ENCODE measurements around the gene AKNA. TPM values are rescaled to one million over a fixed set of nuclear protein-coding genes. Genes with fewer than 3 reads are reported as not detected.
A peak's percentile ranks its signal among the peaks of the same experiment; 100 is the strongest.

Gene AKNA
- total and polyA plus RNA-seq, 7 donors = 9.9 to 81.6 (median 16.9) TPM

DNA sequence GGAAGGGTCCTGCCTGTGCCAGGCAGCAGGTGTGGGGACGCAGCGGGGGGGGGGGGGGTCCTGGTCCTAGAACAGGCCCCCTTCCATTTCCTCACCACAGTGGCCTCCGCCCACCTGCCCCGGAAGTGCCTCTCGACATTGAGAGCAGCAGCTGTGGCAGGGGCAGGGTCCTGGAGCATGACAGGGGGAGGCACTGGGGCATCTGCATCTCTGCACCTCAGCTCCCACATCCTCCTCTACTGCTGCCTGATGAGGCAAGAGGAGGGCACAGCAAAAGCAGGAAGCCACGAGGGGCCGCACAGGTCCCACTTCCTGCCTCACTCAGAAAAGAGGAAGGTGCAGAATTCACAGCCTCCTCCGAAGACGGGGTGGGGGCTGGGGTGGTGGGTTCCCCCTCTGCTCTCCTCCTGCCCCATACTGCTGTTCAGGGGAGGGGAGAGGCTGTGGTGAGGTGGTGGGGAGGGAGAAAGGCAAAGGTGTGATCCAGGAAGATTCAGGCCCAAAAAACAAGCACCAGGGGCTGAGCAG is 14.8 kb downstream of the AKNA start:
- DNase-seq = peak; percentile 81
- no peaks in the 10 kb centered on the region for H3K27me3 ChIP-seq
- intact Hi-C loops (cut with DNase I) = no loop called here
- no peak overlapping the region for H3K4me3 ChIP-seq
- TF ChIP-seq POLR2AphosphoS5 (IDR thresholded peaks at IDR 0.05) = peak in 1 of 4 donors; percentile 12
- no peak for TF ChIP-seq EP300 (IDR thresholded peaks at IDR 0.05)
- peak overlapping the region; percentile 27 to 56 (median 34) for H3K27ac ChIP-seq
- H3K4me1 ChIP-seq = peaks cover 0 to 26% (median 12%) of the 10 kb centered on the region in 4 donors
- H3K36me3 ChIP-seq = peaks cover 15 to 50% (median 20%) of the 10 kb centered on the region in 4 donors
- H3K9me3 ChIP-seq = no peaks in the 10 kb centered on the region
- 40 to 74% methylated on average over 9 of the region's 9 CpGs for WGBS, 2 donors

DNA sequence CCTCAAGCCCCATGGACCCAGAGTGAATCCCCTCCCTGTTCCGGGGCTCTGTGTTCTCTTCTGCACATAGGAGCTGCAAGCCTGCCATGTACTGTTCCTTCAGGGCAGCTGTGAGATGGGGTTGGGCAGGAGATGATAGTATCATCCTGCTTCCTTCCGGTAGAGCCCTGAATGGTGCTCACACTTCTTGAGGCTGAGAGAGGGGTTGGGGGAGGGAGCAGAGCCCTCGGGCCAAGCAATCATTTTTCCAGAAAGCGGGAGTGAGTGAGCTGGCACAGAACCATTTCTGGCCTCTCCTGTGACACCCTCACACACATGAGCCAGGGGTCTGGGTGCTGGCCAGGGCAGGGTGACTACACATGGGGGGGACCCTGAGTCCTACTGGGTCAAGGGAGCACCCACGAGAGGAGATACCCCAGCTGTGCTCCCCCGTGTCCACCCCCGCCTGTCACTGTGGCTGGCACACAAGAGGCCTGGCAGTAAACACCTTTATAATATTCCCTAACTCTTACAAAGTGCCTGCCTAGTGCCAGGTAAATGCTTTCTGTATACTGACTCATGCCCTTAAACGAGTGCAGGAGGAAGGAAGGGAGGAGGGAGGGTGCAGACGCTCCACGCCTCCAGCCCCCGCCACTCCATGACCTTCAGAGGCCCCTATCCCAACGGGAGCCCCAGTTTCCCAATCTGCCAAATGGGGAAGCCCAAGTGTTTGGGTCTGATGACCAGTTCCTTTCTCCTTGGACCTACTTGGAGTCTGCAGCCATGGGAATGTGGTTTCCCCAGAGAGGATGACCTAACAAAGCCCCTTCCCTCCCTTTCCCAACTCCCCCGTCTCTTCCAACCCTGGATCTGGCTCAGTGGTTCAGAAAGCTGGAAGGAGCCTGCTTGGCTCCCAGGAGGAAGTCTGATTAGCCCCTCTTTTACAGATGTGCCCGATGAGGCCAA is 15.5 kb downstream of the AKNA start:
- Histone ChIP-seq H3K36me3 (peaks cover 14 to 52% (median 20%) of the 10 kb centered on the region in 4 donors), H3K9me3 (no peaks in the 10 kb centered on the region), H3K4me1 (peaks cover 0 to 26% (median 12%) of the 10 kb centered on the region in 4 donors), H3K4me3 (no peak overlapping the region), H3K27ac (peak overlapping the region; percentile 27 to 56 (median 34)), H3K27me3 (no peaks in the 10 kb centered on the region)
- peak; percentile 65 for DNase-seq
- TF ChIP-seq, protein P1, sequence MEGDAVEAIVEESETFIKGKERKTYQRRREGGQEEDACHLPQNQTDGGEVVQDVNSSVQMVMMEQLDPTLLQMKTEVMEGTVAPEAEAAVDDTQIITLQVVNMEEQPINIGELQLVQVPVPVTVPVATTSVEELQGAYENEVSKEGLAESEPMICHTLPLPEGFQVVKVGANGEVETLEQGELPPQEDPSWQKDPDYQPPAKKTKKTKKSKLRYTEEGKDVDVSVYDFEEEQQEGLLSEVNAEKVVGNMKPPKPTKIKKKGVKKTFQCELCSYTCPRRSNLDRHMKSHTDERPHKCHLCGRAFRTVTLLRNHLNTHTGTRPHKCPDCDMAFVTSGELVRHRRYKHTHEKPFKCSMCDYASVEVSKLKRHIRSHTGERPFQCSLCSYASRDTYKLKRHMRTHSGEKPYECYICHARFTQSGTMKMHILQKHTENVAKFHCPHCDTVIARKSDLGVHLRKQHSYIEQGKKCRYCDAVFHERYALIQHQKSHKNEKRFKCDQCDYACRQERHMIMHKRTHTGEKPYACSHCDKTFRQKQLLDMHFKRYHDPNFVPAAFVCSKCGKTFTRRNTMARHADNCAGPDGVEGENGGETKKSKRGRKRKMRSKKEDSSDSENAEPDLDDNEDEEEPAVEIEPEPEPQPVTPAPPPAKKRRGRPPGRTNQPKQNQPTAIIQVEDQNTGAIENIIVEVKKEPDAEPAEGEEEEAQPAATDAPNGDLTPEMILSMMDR (IDR thresholded peaks at IDR 0.05) = no peak
- WGBS, 2 donors = 33 to 70% methylated on average over 14 of the region's 14 CpGs
- intact Hi-C loops (cut with DNase I) = no loop called here

DNA sequence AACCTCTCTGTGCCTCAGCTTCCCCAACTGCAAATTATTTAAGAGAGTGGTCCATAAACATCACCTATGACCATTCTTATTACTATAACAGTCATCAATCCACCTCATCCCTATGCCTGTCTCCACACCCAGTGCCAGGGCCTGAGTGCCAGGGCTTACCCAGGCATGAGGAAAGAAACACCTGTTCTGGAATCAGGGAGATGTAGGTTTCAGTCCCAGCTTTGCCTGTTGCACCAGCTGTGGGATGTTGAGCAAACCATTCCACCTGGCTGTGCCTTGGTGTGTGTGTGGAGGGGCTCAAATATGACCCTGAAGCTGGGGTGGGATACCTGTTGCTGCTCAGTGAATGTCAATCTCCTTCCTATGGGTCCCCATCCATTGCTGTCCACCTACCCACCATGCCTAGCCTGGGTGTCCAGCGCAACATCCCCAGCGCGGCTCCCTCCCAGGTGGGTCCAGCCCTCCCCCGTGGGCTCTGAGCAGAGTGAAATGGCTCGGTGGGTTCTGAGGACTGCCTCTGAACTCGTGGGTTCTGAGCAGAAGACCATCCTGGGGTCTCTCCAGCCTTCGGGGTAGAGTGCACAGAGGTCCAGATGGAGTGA is 16.3 kb downstream of the AKNA start:
- no peak for TF ChIP-seq POLR2AphosphoS5 (IDR thresholded peaks at IDR 0.05)
- TF ChIP-seq EP300 (IDR thresholded peaks at IDR 0.05) = no peak
- TF ChIP-seq, protein P1 (IDR thresholded peaks at IDR 0.05) = no peak
- no peak for TF ChIP-seq POLR2A (IDR thresholded peaks at IDR 0.05)
- H3K36me3 ChIP-seq = peaks cover 6 to 44% (median 12%) of the 10 kb centered on the region in 4 donors
- no peaks in the 10 kb centered on the region for H3K27me3 ChIP-seq

DNA sequence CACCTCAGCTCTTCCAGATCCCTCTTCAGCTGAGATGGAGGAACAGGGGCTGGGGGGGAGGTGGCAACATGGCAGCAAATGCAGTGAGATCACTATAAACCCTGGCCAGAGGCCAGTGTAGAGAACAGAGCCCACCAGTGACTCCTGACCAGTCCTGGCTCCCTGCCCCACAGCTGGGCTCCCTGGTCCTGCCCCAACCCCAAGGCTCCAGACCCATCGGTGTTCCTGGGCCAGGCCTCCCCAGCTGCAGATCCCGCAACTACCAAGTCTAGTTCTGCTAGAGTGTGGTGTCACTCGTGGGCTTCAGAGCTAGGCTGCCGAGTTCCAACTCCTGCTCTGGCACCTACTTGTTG is 16.8 kb downstream of the AKNA start:
- no peaks in the 10 kb centered on the region for H3K9me3 ChIP-seq
- no peak overlapping the region for H3K27ac ChIP-seq
- no peaks in the 10 kb centered on the region for H3K27me3 ChIP-seq
- peaks cover 3 to 46% (median 11%) of the 10 kb centered on the region in 4 donors for H3K36me3 ChIP-seq
- DNase-seq = peak; percentile 67
- peaks cover 0 to 26% (median 12%) of the 10 kb centered on the region in 4 donors for H3K4me1 ChIP-seq
- no peak overlapping the region for H3K4me3 ChIP-seq
- TF ChIP-seq, protein P1 (IDR thresholded peaks at IDR 0.05) = no peak
- TF ChIP-seq EP300 (IDR thresholded peaks at IDR 0.05) (no peak), POLR2A (IDR thresholded peaks at IDR 0.05) (no peak), POLR2AphosphoS5 (IDR thresholded peaks at IDR 0.05) (no peak)
- WGBS, 2 donors = 72 to 89% methylated on average over 4 of the region's 4 CpGs
- intact Hi-C loops (cut with DNase I) = no loop called here

More for the DNA sequence above, 16.3 kb downstream of the AKNA start:
- 64 to 80% methylated on average over 7 of the region's 7 CpGs for WGBS, 2 donors
- peak overlapping the region in 2 of 4 donors; percentile 34 to 56 for H3K27ac ChIP-seq
- no peaks in the 10 kb centered on the region for H3K9me3 ChIP-seq
- intact Hi-C loops (cut with DNase I) = no loop called here
- DNase-seq = peak; percentile 54
- H3K4me1 ChIP-seq = peaks cover 0 to 26% (median 12%) of the 10 kb centered on the region in 4 donors
- H3K4me3 ChIP-seq = no peak overlapping the region

All from sigmoid colon (tissue), 7 donors.